ENCODE results near the gene SLC7A9.
A peak's percentile ranks its signal among the peaks of the same experiment; 100 is the strongest.
"Not testable (repeated sequence)": the region's sequence is repeated elsewhere in the genome, so short reads cannot be mapped to it uniquely, and the experiment has no call there.

Gene SLC7A9

DNA sequence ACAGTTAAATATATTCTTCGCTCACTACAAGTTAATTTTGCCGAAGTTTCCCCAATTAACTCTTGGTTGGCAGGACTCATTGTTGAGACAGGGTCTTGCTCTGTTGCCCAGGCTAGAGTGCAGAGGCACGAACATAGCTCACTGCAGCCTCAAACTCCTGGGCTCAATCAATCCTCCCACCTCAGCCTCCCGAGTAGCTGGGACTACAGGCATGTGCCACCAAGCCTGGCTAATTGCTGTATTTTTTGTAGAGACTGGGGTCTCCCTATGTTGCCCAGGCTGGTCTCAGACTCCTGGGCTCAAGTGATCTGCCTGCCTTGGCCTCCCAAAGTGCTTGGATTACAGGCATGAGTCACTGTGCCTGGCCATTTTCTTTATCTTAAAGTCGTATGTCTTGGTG lies 15.7 kb upstream of the SLC7A9 start:
- DNase-seq (ENCODE audit: low read depth): not testable (repeated sequence)

DNA sequence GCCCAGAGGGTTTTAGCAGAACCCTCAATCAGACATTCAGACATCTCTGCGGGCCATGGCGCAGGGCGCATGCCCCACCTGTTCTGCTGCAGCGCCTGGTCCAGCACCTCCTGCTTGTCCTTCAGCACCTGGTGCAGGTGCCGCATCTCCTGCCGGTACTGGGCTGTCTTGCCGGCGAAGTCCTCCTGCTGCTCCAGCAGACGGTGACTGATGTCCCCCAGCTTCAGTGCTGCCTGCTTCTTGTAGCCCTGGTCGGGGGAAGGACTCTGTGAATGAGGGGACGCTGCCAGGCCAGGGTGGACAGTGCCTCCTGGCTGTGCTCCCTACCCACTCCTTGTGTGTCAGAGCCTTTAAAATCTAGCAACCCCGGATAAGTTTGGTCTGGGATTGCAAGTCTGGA lies 12.2 kb upstream of the SLC7A9 start:
- no peak for DNase-seq (ENCODE audit: low read depth)

DNA sequence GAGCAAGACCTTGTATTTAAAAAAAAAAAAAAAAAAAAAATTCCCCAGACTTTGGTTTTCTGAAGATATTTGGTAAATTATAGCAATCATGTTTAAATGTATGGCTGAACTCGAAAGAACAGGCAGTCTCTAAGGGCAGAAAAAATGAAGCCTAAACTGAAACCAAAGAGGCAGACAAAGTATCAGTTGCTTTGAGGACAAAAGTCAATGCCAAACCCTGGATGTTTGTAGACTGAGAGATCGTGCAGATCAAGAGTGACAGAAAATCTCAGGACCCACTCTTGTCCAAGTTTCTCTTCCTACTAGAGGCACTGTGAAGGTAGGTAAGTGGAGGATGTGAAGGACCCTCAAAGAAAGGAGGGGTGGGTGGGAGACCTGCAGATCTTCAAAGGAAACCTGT lies 11.1 kb upstream of the SLC7A9 start:
- no peak for DNase-seq (ENCODE audit: low read depth)

DNA sequence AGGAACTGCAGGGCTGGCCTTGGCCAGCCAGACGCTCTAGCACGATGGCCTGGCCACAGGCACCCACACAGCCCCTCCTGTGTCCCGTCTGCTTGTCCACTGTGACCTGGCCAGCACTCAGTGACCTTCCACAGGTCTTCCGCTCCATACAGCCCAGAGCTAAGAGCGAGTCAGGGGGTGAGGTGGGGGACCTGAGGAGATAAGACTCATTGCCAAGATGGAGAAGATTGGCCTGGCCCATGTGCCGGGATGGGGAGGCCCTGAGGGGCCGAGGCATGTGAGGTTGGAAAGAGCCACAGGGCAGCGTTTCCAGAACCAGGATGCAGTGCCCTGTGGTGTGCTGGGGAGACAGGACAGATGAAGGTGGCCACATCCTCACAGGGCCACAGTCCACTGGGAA lies 10.2 kb upstream of the SLC7A9 start:
- DNase-seq (ENCODE audit: low read depth): no peak

DNA sequence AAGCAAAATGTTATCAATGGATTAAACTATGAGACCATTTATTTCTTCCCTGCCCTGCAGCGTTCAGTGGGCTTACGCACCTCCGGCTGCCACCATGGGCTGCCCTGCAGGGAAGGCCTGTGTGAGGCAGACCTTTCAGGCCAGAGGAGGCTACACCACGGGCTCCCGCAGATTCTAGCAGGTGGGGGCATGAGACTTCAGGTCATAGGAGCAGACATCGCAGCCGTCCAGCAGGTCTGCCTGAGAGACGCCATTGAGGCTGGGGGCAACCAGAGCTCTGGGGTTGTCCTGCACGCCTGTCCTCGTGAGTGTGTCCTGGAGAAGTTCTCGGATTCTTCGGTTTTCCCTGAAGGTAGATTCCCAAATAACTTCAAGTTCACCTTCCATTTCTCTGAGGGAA lies 9.4 kb upstream of the SLC7A9 start:
- DNase-seq (ENCODE audit: low read depth): no peak

DNA sequence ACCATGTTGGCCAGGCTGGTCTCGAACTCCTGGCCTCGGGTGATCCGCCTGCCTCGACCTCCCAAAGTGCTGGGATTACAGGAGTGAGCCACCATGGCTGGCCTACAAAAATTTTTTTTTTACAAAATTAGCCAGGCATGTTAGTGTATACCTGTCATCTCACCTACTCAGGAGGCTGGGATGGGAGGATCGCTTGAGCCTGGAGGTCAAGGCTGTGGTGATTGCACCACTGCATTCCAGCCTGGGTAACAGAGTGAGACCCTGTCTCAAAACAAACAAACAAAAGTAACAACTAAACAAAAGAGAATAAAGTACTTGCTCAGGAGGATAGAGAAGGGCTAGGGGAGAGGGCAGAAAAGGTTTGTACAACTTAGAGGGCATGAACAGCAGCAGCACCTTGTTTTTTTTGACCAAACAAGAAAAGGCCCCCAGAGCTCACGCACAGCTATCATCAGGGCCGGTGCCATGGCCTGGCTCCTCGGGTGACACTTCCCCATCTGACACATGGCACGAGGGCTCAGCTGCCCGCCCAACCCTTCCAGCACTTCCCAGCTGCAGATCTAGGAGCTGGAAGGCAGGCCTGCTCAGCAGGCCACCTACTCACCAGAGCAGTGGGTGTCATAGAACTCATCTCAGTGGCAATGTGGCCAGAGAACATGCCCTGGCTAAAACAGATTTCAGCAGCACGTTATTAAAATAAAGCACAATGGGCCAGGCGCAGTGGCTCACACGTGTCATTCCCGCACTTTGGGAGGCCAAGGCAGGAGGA lies 8.6 kb upstream of the SLC7A9 start:
- no peak for DNase-seq (ENCODE audit: low read depth)

DNA sequence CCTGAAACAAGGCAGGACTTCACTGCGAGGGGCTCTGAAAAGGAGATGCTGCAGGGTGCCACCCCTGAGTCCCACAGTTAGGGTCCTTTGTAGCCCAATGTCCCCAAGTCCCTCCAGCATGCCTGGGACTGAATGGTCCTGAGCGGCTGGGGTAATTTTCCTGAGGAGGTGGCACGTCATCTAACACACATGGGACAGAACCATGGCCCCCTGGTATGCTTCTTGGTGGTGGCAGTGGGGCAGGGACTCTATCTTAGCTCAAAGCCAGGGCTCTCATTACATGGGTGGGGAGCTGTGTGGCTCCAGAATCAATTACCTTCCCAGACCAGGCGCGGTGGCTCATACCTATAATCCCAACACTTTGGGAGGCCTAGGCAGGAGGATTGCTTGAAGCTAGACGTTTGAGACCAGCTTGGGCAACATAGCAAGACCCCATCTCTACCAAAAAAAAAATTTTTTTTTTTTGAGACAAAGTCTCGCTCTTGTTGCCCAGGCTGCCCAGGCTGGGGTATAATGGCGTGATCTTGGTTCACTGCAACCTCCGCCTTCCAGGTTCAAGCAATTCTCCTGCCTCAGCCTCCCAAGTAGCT lies 7.9 kb upstream of the SLC7A9 start:
- no peak for DNase-seq (ENCODE audit: low read depth)

DNA sequence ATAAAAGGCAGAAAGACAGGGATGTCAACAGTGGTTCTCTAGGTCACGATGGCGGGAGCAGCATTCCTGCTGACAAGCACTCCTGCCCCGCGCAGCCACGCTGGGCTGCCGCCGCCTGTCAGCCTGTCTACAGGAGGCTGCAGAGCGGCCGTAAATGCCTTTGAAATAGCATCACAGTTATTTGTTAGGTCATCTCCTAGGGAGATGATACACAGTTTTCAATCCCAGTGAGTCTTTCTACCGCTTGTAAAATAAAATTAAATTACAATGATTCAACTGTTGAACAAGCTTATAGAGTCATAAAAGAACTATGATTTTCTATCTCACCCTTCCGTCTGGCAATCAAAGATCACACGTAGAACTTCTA lies 7.3 kb upstream of the SLC7A9 start:
- DNase-seq (ENCODE audit: low read depth): peak; percentile 29

DNA sequence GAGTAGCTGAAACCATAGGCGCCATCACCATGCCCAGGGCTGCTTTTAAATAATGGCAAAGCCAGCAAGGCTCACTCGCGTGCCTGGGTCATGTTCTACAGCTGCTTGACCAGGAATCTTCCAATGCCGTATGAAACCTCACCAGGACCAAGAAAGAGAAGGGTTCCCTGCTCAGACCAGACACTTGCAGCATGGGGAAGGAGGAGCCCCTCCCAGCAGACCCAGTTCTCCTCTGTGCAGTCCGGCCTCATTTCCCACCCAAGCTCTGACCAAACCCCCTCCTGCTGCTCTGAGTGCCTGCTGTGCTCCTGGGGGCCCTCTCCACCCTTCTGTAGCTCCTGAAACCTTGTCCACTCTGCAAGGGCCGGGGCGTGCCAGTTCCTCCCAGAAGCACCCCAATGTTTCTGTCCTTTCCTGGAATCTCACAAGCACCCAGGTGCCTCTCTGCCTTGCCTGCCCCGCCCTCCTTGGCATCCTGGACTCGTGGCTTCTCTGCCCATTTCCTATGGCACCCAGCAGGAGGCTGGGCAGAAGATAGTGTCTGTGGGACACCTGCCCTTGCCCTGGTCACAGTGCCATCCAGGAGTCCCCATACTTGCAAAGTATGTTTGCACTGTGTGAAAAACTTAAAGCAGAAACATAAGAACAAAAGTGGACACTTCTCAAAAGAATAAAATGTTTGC lies 6.8 kb upstream of the SLC7A9 start:
- no peak for DNase-seq (ENCODE audit: low read depth)

DNA sequence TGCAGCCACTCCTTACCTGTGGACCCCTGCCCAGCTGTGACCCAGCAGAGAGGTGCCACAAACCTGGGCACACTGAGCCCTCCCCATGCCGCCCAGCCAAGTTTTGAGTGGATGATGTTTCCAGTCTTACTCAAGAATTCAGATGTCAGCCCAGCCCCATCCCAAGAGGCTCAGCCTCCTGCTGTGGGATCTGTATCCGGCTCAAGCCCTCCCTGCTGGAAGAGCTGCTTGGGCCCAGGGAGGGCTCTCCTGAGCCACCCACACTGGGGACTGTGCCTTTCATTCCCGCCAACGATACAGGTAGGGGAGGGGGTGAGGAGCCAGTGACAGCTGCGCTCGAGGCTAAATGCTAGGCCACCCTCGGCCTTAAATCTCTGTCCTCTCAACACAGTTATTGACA lies 5.9 kb upstream of the SLC7A9 start:
- no peak for DNase-seq (ENCODE audit: low read depth)

DNA sequence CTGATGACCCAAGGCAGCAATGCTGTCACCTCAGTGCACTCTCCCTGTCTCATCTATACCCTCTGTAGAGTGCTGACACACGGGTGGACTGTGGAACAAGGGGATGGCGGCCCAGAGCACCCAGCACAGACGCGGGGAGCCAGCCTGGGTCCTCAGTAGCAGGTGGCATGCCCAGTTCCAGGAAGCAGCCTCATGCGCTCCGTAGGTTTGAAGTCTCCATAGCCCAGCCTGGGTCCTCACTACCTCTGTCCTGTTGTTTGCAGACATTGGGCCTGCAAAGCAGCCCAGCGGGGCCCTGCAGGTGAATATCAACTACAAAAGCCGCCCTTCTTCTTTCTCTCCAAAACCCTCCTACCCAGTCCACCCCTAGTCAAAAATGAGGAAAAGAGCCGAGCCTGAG lies 5.0 kb upstream of the SLC7A9 start:
- no peak for DNase-seq (ENCODE audit: low read depth)

DNA sequence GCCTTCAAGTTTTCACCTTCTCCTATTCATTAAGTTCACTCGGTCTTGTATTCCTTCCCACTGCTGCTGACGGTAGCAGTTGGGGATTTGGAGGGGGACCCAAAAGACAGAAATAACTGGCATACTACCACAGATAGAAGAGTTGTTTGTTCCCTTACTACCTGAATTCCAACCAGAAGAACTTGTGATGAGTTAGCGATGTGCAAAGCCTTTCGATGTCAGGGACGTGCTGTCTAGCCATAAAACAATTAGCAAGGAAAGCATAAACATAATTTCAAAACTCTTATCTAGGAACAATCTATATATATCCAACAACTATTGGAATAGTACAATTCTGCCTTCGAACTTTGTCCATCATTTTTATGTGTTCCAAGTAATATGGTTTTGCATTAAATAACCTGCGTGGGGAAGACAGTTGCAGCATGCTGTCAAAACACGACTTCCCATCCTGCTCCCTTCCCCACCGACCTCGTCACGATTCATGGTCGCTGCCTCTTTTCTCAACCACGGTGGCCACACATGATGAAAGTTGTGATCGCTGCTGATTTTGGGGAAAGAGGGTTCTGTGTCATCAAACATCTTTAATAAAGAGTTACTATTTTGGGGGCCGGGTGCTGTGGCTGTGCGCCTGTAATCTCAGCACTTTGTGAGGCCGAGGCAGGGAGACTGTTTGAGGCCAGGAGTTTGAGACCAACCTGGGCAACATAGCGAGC lies 3.8 kb upstream of the SLC7A9 start:
- no peak for DNase-seq (ENCODE audit: low read depth)

DNA sequence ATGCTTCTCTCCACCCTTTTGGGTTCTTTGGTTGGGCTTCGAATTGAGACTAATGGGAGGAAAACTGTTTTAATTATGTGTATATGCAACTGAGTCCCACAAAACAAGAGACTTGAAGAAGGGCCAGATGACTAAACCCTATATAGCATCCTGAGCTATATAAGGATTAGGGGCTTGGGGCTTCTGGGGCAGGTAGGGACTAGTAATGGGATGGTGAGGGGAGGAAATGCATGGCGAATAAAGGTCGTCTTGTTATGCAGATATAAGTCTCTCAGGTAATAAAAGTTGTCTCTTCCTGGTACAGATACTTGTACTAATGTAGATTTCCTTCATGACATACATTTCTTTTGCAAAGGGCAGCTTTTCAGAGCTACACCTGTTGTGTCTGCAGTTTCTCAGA lies 2.8 kb upstream of the SLC7A9 start:
- DNase-seq (ENCODE audit: low read depth): no peak

DNA sequence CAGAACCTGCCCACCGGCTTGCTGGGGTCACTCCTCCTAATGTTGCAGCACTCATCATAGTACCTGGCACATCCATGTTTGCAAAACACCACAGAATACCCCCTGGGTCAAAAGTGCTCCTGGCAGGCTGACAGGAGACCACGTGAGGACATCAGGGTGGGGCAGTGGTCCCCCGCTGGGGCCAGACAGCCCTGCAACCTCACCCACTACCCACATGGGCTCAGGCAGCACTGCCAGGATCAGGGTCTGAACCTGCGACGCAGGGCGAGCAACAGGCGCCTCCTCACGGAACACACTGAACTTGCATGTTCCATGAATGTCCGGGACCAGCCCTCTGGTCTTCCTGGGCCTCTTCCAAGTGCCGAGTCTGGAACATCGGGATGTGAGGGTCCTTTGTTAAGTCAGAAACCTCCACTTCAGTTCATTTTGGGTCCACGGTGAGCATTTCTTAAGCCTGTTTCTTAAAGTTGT lies 1.4 kb upstream of the SLC7A9 start:
- DNase-seq (ENCODE audit: low read depth): no peak

DNA sequence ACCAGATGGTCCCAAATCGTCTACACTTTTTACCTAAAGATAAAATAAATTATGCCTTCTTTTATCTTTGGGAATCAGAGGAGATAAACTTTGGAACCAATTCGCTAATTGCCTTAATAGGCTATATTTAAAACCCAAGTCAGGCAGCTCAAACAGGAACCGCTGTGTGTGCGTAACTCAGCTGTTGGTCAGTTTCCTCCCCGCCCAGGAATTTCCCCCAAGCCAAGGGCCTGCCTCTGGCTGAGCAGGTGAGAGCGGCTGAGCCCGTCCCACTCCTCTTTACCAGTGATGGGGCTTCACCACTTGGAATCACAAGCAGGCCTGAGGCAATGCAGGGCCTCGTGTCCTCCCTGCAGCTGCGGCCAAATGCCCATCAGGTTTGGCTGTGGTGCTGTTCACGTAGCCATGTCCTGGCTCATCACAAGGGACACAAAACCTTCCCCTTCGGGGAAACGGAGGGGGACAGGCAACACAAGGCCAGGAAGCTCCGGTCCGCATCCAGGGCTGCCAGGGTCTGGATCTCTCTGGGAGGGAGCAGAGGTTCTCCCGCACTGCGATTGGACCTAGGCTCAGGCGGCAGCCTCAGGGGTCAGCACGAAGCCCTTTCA lies 503 bp upstream of the SLC7A9 start:
- no peak for DNase-seq (ENCODE audit: low read depth)

DNA sequence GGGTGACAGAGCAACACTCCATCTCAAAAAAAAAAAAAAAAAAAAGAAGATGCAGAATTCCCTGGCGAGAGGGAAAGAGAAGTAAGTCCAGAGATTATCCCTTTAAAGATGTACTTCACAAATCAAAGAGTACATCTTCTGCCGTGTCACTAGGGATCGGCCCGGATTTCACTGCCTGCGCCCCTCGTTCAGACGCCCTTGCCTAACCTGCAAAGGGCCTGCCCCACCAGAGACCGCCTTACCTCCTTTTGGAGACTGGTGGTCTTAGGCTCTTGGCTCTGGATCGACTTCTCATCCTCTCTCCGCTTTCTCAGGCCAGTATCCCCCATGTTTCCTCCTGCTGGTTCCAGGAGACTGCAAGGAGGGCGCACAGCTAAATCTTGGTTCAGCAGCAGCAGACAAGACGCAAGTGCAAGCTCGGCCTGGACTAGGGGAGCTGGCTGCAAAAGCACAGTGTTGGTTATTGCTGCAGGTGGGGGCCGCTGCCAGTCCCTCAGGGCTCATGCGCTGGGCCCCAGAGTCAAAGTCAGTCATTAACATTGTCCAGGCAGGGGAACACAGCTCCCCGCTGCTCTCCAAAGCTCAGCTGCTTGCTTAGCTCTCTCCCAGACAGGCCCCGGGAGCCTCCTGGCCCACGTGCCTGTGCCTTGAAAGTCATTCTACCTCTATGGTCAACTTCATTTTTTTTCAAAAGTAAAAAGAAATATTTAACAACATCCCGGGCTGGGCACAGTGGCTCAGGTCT lies 1.2 kb downstream of the SLC7A9 start:
- no peak for DNase-seq (ENCODE audit: low read depth)

DNA sequence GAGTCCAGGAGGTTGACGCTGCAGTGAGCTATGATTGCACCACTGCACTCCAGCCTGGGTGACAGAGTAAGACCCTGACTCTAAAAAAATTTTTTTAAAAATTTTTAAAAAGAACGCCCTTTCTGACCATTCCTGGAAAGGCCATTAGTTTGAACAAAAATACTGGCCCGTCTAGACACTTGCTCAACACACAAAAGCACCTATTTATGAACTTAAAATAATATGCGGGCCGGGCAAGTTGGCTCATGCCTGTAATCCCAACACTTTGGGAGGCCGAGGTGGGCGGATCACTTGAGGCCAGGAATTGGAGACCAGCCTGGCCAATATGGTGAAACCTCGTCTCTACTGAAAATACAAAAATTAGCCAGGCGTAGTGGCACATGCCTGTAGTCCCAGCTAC lies 2.1 kb downstream of the SLC7A9 start:
- not testable (repeated sequence) for DNase-seq (ENCODE audit: low read depth)

DNA sequence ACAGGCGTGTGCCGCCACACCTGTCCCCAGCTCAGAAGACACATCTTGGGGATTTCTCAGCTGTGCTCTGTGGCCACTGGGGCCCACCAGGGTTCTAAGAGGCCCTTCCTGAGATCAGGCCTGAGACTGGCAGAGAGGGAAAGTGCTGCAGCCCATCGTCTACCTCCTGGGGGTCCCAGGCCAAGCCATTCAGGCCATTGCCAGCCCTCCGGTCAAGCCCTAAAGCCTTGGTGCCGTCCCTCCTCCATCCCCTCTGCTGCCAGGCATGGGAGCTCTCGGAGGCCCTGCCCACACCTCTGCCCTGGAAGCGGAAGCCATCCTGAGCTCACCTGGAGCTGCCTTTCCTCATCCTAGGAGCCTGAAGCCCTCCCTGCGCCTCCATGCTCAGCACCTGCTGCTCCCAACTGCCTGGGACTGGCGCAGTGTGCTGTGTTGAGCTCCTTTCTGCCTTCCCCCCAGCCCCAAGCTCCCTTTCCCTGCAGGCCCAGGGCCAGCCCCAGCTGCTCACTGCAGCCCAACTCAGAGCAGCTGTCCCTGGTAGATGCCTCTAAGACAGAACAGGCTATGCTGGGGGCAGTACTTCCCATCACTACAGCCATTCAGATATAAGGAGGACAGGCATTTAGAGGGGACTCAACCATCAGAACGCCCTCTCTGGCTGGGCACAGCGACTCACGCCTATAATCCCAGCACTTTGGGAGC lies 2.9 kb downstream of the SLC7A9 start:
- DNase-seq (ENCODE audit: low read depth): no peak

DNA sequence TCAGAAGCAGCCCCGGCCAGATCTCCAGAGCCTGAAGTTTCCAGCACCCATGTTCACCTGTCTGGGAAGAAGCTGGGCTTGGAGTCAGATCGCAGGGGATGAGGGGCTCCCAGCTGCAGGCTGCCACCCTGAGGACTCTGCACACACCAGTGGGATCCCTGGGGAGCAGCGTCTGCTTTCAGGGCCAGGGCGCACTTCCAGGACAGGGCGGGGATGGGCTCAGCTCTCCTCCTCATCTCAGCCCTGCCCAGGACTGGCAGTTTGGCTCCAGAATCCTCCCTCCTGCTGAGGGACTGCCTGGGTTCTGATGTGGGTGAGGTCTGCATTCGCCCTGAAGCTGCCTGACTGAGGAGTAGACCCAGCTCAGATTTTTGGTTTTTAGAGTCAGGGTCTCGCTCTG lies 3.5 kb downstream of the SLC7A9 start:
- no peak for DNase-seq (ENCODE audit: low read depth)

DNA sequence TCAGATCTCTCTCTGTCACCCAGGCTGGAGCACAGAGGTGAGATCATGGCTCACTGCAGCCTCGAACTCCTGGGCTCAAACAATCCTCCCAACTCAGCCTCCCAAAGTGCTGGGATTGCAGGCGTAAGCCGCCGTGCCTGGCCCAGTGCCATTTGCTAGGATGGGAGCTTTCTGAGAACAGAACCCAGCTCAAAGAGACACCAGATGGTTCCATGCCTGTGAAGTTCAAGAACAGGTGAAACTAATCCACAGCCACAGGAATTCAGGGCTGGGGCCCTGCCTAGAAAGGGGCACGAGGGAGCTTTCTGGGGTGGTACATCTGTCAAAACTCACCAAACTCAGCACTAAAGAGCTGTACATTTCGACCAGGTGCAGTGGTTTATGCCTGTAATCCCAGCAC lies 4.2 kb downstream of the SLC7A9 start:
- DNase-seq (ENCODE audit: low read depth): no peak

Data from GM04503 (cell line).